K562 (cell line): ENCODE results near the gene ZNF189. TPM values are rescaled to one million over a fixed set of nuclear protein-coding genes. Genes with fewer than 3 reads are reported as not detected.

Experiments
- ATAC-seq: fragments of 200-7000 bp; cut with Tn5 transposase; 3 replicates; pipeline ENCODE4 v1.9.1; 2020; ENCODE audit warnings: moderate library complexity
- BruUV-seq: library from RNA; stranded (reverse); fragments of 400-500 nt; replicated peaks from 2 replicates; lab custom pipeline; 2021; lab: Mats Ljungman, UMichigan
- CTCF ChIA-PET: fragments of 300-600 bp; formaldehyde crosslinking; extraction: SDS; loops from one replicate; lab custom pipeline; 2021; ENCODE audit warnings: low intra/inter-chr PET ratio; lab: Yijun Ruan, JAX
- POLR2A ChIA-PET: fragments of 300-600, 350-650 bp; sonication (Branson Sonifier 250); formaldehyde crosslinking; extraction: SDS; loops from one replicate; lab custom pipeline; 2021; ENCODE audit warnings: antibody characterized with exemption, inconsistent platforms; lab: Yijun Ruan, JAX
- DNase-seq, 4 experiments: peaks; one replicate each; pipeline versions ENCODE4 v3.0.0 to v3.0.0-alpha.2; 2011 to 2018; ENCODE audit warnings: low spot score in 3 of 4, mixed read lengths in 3 of 4; ENCODE audit errors: extremely low read depth in 1 of 4
- FAIRE-seq: peaks from 2 replicates; lab custom pipeline; 2011; peaks lifted over from hg19 to GRCh38; lab: Jason Lieb, UNC
- H2AFZ ChIP-seq: 2 replicates; pipeline ENCODE4 v1.6.0; 2011; ENCODE audit warnings: low read depth, low read length, control low read depth, inconsistent platforms
- H3K27ac ChIP-seq: fragments of 200-600 bp; 3 replicates; pipeline ENCODE4 v1.8.0; 2011; ENCODE audit warnings: low read depth, mild to moderate bottlenecking, control low read depth, inconsistent platforms, low read length, moderate library complexity, mixed read lengths; ENCODE audit errors: extremely low read depth
- H3K27me3 ChIP-seq, 2 experiments: fragments of 300-600 bp in 1 of 2; 2 replicates in 1 of 2; 3 replicates in 1 of 2; pipeline versions ENCODE4 v1.6.0 to v1.8.0; 2011; ENCODE audit warnings: inconsistent platforms in 2 of 2, low read length in 2 of 2, mild to moderate bottlenecking in 1 of 2, mixed read lengths in 1 of 2, moderate library complexity in 1 of 2; ENCODE audit not compliant: control insufficient read depth in 2 of 2, insufficient read depth in 2 of 2
- H3K36me3 ChIP-seq: fragments of 300-600 bp; 3 replicates; pipeline ENCODE4 v1.8.0; 2011; ENCODE audit warnings: mild to moderate bottlenecking, low read length, inconsistent platforms; ENCODE audit not compliant: control insufficient read depth, insufficient read depth
- H3K4me1 ChIP-seq, 2 experiments: fragments of 200-600 bp in 1 of 2; replicated peaks in 1 of 2; 2 replicates in 1 of 2; 3 replicates in 1 of 2; pipeline versions ENCODE4 v1.5.1 to v1.8.0; 2011; ENCODE audit warnings: inconsistent platforms in 2 of 2, low read length in 2 of 2, mild to moderate bottlenecking in 1 of 2, mixed read lengths in 1 of 2, moderate library complexity in 1 of 2; ENCODE audit not compliant: control insufficient read depth in 2 of 2, insufficient read depth in 2 of 2
- H3K4me2 ChIP-seq: 2 replicates; pipeline ENCODE4 v1.6.1; 2011; ENCODE audit warnings: low read length, control low read depth, inconsistent platforms, mixed read lengths; ENCODE audit not compliant: insufficient read depth
- H3K4me3 ChIP-seq: fragments of 200-600 bp; sonication (generic), shearing (Covaris generic); 2 replicates; pipeline ENCODE4 v1.5.1; 2016; ENCODE audit warnings: control low read depth, inconsistent platforms
- H3K79me2 ChIP-seq: fragments of 200-600 bp; 3 replicates; pipeline ENCODE4 v1.8.0; 2011; ENCODE audit warnings: low read length, inconsistent platforms; ENCODE audit not compliant: control insufficient read depth, insufficient read depth
- H3K9ac ChIP-seq, 2 experiments: 2 replicates each; pipeline versions ENCODE4 v1.6.0 to v1.6.1; 2011; ENCODE audit warnings: low read depth in 2 of 2, low read length in 2 of 2, control low read depth in 1 of 2, inconsistent platforms in 1 of 2, mild to moderate bottlenecking in 1 of 2, mixed read lengths in 1 of 2; ENCODE audit not compliant: insufficient read depth in 1 of 2
- H3K9me1 ChIP-seq: one replicate; pipeline ENCODE4 v1.6.0; 2011; ENCODE audit warnings: inconsistent platforms, mild to moderate bottlenecking, low read length, moderate library complexity; ENCODE audit not compliant: control insufficient read depth, insufficient read depth
- H3K9me3 ChIP-seq: replicated peaks from 2 replicates; pipeline ENCODE4 v1.5.1; 2011; ENCODE audit warnings: low read depth, low read length, inconsistent platforms; ENCODE audit not compliant: control insufficient read depth, insufficient read depth
- H4K20me1 ChIP-seq: replicated peaks from 2 replicates; pipeline ENCODE4 v1.6.1; 2011; ENCODE audit warnings: low read length, inconsistent platforms, mixed read lengths; ENCODE audit not compliant: control insufficient read depth, insufficient read depth
- E2F5 ChIP-seq: sonication (generic); formaldehyde crosslinking; IDR thresholded peaks from 2 replicates; pipeline ENCODE4 v1.8.0; 2022; ENCODE audit warnings: mild to moderate bottlenecking, missing genetic modification reagents
- HNRNPK ChIP-seq: fragments of 200-400 bp; formaldehyde crosslinking; IDR thresholded peaks from one replicate; pipeline ENCODE4 v1.6.1; 2018; ENCODE audit warnings: mild to moderate bottlenecking, low read depth, low read length; ENCODE audit not compliant: poor library complexity, severe bottlenecking
- MAZ ChIP-seq, 2 experiments: fragments of 450-650 bp in 1 of 2; sonication (generic) in 1 of 2; formaldehyde crosslinking; IDR thresholded peaks in 1 of 2; conservative IDR thresholded peaks in 1 of 2; 2 replicates each; pipeline versions ENCODE4 v1.4.0 to v1.5.0; 2020; ENCODE audit warnings: mild to moderate bottlenecking in 1 of 2, missing genetic modification reagents in 1 of 2
- NONO ChIP-seq, 2 experiments: fragments of 200-400 bp in 1 of 2; fragments of 450-650 bp in 1 of 2; formaldehyde crosslinking in 1 of 2; IDR thresholded peaks; 2 replicates each; pipeline ENCODE4 v1.6.1; 2017; ENCODE audit warnings: low read depth in 2 of 2, mild to moderate bottlenecking in 2 of 2, moderate library complexity in 2 of 2, low read length in 1 of 2
- NR2F6 ChIP-seq: fragments of 450-650 bp; formaldehyde crosslinking; IDR thresholded peaks from 2 replicates; pipeline ENCODE4 v1.4.0; 2020; ENCODE audit warnings: mild to moderate bottlenecking
- POLR2A ChIP-seq: fragments of 450-650 bp; conservative IDR thresholded peaks from 2 replicates; pipeline ENCODE4 v1.6.1; 2016
- SMARCC2 ChIP-seq: fragments of 450-650 bp; IDR thresholded peaks from 2 replicates; pipeline ENCODE4 v1.6.1; 2017; ENCODE audit warnings: antibody characterized with exemption, moderate library complexity, mild to moderate bottlenecking, low read depth
- TEAD4 ChIP-seq, 2 experiments: sonication (generic) in 1 of 2; formaldehyde crosslinking in 1 of 2; IDR thresholded peaks; 2 replicates each; pipeline versions ENCODE4 v1.6.1 to v1.8.0; 2012 to 2022; ENCODE audit warnings: borderline replicate concordance in 1 of 2, inconsistent platforms in 1 of 2, low read length in 1 of 2, mild to moderate bottlenecking in 1 of 2, missing genetic modification reagents in 1 of 2
- TSHZ1 ChIP-seq: fragments of 250-450 bp; sonication (Bioruptor Pico); IDR thresholded peaks from 2 replicates; pipeline ENCODE4 v1.4.0; 2020; ENCODE audit warnings: mild to moderate bottlenecking, moderate library complexity
- ZBTB43 ChIP-seq: sonication (generic); formaldehyde crosslinking; IDR thresholded peaks from 2 replicates; pipeline ENCODE4 v1.8.0; 2023; ENCODE audit warnings: mild to moderate bottlenecking, missing genetic modification reagents
- ZNF274 ChIP-seq: IDR thresholded peaks from 2 replicates; pipeline ENCODE4 v1.6.1; 2011; ENCODE audit warnings: low read depth, mild to moderate bottlenecking, low read length, moderate library complexity, borderline replicate concordance
- ZNF75A ChIP-seq: fragments of 450-650 bp; formaldehyde crosslinking; IDR thresholded peaks from 2 replicates; pipeline ENCODE4 v1.4.0; 2020; ENCODE audit warnings: mild to moderate bottlenecking
- ZSCAN32 ChIP-seq: fragments of 450-650 bp; formaldehyde crosslinking; IDR thresholded peaks from 2 replicates; pipeline ENCODE4 v1.4.0; 2020; ENCODE audit warnings: mild to moderate bottlenecking, moderate library complexity
- WGBS: fragments of 100-300 bp; shearing (Covaris generic); methylation state at CpG from one replicate; pipeline ENCODE4 v1.1.6; 2016; ENCODE audit warnings: low coverage, mixed read lengths; ENCODE audit not compliant: insufficient coverage; ENCODE audit errors: missing lambda C conversion rate; 5-methylcytosine and 5-hydroxymethylcytosine counted together
- in situ Hi-C: fragments of 300-500 bp; cut with MboI; formaldehyde crosslinking; loops from 4 replicates; pipeline ENCODE4 v1.15.0; 2018; ENCODE audit warnings: inconsistent platforms, mixed read lengths
- intact Hi-C: fragments of 100-400 bp; cut with micrococcal nuclease; formaldehyde crosslinking; loops from 2 replicates; pipeline ENCODE4 v1.14.2; 2022
- polyA plus RNA-seq, 8 experiments: library from polyadenylated mRNA; depleted of rRNA in 4 of 8; stranded (reverse) in 5 of 8; unstranded in 3 of 8; fragments of >200 nt; fragmentation: Nextera tagmentation in 2 of 8; fragmentation: Illumina TruSeq in 1 of 8; extraction: Ambion mirVana in 2 of 8; extraction: Trizol in 1 of 8; gene quantifications; 2 replicates each; pipeline versions ENCODE4 v1.2.1 to v1.2.3, GENCODE V29; 2011 to 2014; ENCODE audit warnings: inconsistent platforms in 1 of 8, missing spikeins in 1 of 8
- total RNA-seq, 7 experiments: library from RNA; depleted of rRNA in 6 of 7; stranded (reverse); fragments of >200 nt in 6 of 7; fragmentation: Illumina TruSeq in 2 of 7; extraction: Trizol in 2 of 7; gene quantifications; 2 replicates each; pipeline versions ENCODE4 v1.2.1 to v1.2.3, GENCODE V29; 2011 to 2021; ENCODE audit warnings: low replicate concordance in 1 of 7

Gene ZNF189
- total and polyA plus RNA-seq, 9 of the 15 experiments (the other 6 are each of a cell fraction or from before 2014, with no cell fraction given): 2.4 to 15.3 (median 6.4) TPM

- TF ChIP-seq TEAD4 (IDR thresholded peaks at IDR 0.05; ENCODE audit: low read length): no peak
- no peak for TF ChIP-seq TEAD4 (CRISPR knock-in tag; IDR thresholded peaks at IDR 0.05; ENCODE audit: borderline replicate concordance)
- TF ChIP-seq NONO (IDR thresholded peaks at IDR 0.05; ENCODE audit: low read depth in 2 of 2, low read length in 1 of 2): no peak
- no peak for TF ChIP-seq SMARCC2
These were observed 5.0 kb downstream of the ZNF189 start (continued) for GRCh38 chr9:101403516-101404285.

GRCh38 chr9:101408374-101409078 is 9.9 kb downstream of the ZNF189 start:
- H3K4me3 ChIP-seq: no peak overlapping the region
- H3K79me2 ChIP-seq: no peaks in the 10 kb centered on the region; the same call in 2 of the 3 replicates
- H3K4me1 ChIP-seq: no peaks in the 10 kb centered on the region
- DNase-seq: no peak
- peaks cover 54% of the 10 kb centered on the region for H3K36me3 ChIP-seq
- no peaks in the 10 kb centered on the region for H3K27me3 ChIP-seq
- intact Hi-C loops (no loop called here), in situ Hi-C loops (no loop called here)
- ChIA-PET CTCF (no interaction called here), POLR2A (interaction anchor here (0.6 to 1.3 kb wide), 3 partner anchors 10 to 29 kb away, joined by 3 to 5 read pairs (median 3); partner anchors contain the start of genes MRPL50 and ZNF189)
- BruUV-seq: no TSS peak
- H3K9me3 ChIP-seq: peaks cover 52% of the 10 kb centered on the region
- no peak for FAIRE-seq
- H3K9me1 ChIP-seq: no peaks in the 10 kb centered on the region
- H3K9ac ChIP-seq: no peak overlapping the region
- H3K27ac ChIP-seq: no peak overlapping the region
- H3K4me2 ChIP-seq: no peak overlapping the region
- WGBS: 94% methylated on average over 5 of the region's 5 CpGs
- ATAC-seq: no peak
- H2AFZ ChIP-seq: no peak overlapping the region
- no peaks in the 10 kb centered on the region for H4K20me1 ChIP-seq
- TF ChIP-seq MAZ (CRISPR knock-in tag; conservative IDR thresholded peaks at IDR 0.05 in 1 of 2, IDR thresholded peaks at IDR 0.05 in 1 of 2): no peak
- TF ChIP-seq TSHZ1 (CRISPR knock-in tag): no peak
- TF ChIP-seq ZSCAN32: no peak
- TF ChIP-seq E2F5: no peak
- 0 out of 2 replicates have a peak, but pooled peaks have one; percentile 27 for TF ChIP-seq POLR2A
- peak; percentile 80 for TF ChIP-seq ZNF274
- no peak for TF ChIP-seq HNRNPK
- TF ChIP-seq ZBTB43: no peak
- no peak for TF ChIP-seq NR2F6 (CRISPR knock-in tag)
- peak; percentile 94 for TF ChIP-seq ZNF75A (CRISPR knock-in tag)
